ENCODE results near the gene PPA1. TPM values are rescaled to one million over a fixed set of nuclear protein-coding genes. Genes with fewer than 3 reads are reported as not detected.

Gene PPA1
- total and polyA plus RNA-seq, 3 experiments from 2014 or later = 122 to 368 (median 358) TPM

Other genes starting within 250 kb of the PPA1 start
- 1 to 10 TPM; 2.9 to 3.4 TPM for gene MACROH2A2, start 180.6 kb downstream of the PPA1 start, total RNA-seq
- gene MACROH2A2, start 180.6 kb downstream of the PPA1 start, polyA plus RNA-seq = 4.3 TPM
- gene AIFM2, start 100.6 kb downstream of the PPA1 start, total RNA-seq = 10 to 100 TPM; 17.6 to 17.9 TPM
- 3.5 TPM for gene AIFM2, start 100.6 kb downstream of the PPA1 start, polyA plus RNA-seq
- gene TYSND1, start 86.7 kb downstream of the PPA1 start, total RNA-seq = 10 to 100 TPM; 14.7 to 16.3 TPM
- gene TYSND1, start 86.7 kb downstream of the PPA1 start, polyA plus RNA-seq = 21.1 TPM
- 100 to 1,000 TPM; 136 to 145 TPM for gene SAR1A, start 62.9 kb downstream of the PPA1 start, total RNA-seq
- 24.7 TPM for gene SAR1A, start 62.9 kb downstream of the PPA1 start, polyA plus RNA-seq
- not detected for gene NPFFR1, start 50.6 kb upstream of the PPA1 start, total RNA-seq
- gene NPFFR1, start 50.6 kb upstream of the PPA1 start, polyA plus RNA-seq = not detected
- 10 to 100 TPM; 12.1 to 12.8 TPM for gene LRRC20, start 149.2 kb upstream of the PPA1 start, total RNA-seq
- 2.8 TPM for gene LRRC20, start 149.2 kb upstream of the PPA1 start, polyA plus RNA-seq
- gene EIF4EBP2, start 170.7 kb upstream of the PPA1 start, total RNA-seq = 10 to 100 TPM; 44.4 to 45.8 TPM
- gene EIF4EBP2, start 170.7 kb upstream of the PPA1 start, polyA plus RNA-seq = 61.9 TPM
- not detected for gene NODAL, start 208.3 kb upstream of the PPA1 start, total RNA-seq
- 0.43 TPM for gene NODAL, start 208.3 kb upstream of the PPA1 start, polyA plus RNA-seq
- under 1 TPM; 0.20 to 0.29 TPM for gene PALD1, start 245.3 kb upstream of the PPA1 start, total RNA-seq
- not detected for gene PALD1, start 245.3 kb upstream of the PPA1 start, polyA plus RNA-seq